ENCODE results near the gene ANO3.

ANO3 gene

DNA sequence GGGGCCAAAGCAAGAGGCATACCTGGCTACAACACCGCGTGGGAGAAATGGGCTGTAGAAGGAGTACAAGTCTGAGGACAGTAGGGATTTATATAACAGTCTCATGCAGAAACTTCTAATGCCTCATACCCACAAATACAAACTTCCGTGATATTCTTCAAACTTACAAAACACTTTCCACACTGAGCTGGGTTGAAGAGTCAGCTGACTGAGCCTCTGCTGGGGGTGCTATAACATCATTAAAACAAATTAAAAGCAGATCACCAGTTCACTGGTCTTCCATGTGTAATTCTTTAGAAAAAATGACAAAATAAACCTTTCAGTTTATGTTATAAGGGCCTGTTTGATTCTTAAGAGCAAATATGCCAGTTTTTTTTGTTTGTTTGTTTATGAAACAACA lies 148.1 kb downstream of the ANO3 start:
- H3K4me3 ChIP-seq (ENCODE audit: low read depth, low read length) = no peak overlapping the region

GRCh38 chr11:26483108-26483507 lies 151.2 kb downstream of the ANO3 start:
- TF ChIP-seq, protein P1, sequence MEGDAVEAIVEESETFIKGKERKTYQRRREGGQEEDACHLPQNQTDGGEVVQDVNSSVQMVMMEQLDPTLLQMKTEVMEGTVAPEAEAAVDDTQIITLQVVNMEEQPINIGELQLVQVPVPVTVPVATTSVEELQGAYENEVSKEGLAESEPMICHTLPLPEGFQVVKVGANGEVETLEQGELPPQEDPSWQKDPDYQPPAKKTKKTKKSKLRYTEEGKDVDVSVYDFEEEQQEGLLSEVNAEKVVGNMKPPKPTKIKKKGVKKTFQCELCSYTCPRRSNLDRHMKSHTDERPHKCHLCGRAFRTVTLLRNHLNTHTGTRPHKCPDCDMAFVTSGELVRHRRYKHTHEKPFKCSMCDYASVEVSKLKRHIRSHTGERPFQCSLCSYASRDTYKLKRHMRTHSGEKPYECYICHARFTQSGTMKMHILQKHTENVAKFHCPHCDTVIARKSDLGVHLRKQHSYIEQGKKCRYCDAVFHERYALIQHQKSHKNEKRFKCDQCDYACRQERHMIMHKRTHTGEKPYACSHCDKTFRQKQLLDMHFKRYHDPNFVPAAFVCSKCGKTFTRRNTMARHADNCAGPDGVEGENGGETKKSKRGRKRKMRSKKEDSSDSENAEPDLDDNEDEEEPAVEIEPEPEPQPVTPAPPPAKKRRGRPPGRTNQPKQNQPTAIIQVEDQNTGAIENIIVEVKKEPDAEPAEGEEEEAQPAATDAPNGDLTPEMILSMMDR (IDR thresholded peaks at IDR 0.05; ENCODE audit: low read depth, low read length) = no peak
- no peak overlapping the region for H3K4me3 ChIP-seq (ENCODE audit: low read depth, low read length)

More for the DNA sequence above, 148.1 kb downstream of the ANO3 start:
- TF ChIP-seq, protein P1 (IDR thresholded peaks at IDR 0.05; ENCODE audit: low read depth, low read length) = no peak

GRCh38 chr11:26490546-26490945 lies 158.6 kb downstream of the ANO3 start:
- no peak overlapping the region for H3K4me3 ChIP-seq (ENCODE audit: low read depth, low read length)
- TF ChIP-seq, protein P1 (IDR thresholded peaks at IDR 0.05; ENCODE audit: low read depth, low read length) = no peak

- H3K4me3 ChIP-seq (ENCODE audit: low read depth, low read length) = no peak overlapping the region
- TF ChIP-seq, protein P1 (IDR thresholded peaks at IDR 0.05; ENCODE audit: low read depth, low read length) = no peak
These were observed 161.7 kb downstream of the ANO3 start for GRCh38 chr11:26493616-26494015.

- TF ChIP-seq, protein P1 (IDR thresholded peaks at IDR 0.05; ENCODE audit: low read depth, low read length) = no peak
These were observed 175.3 kb downstream of the ANO3 start for GRCh38 chr11:26507229-26507628.

GRCh38 chr11:26510164-26510563 lies 178.2 kb downstream of the ANO3 start:
- no peak overlapping the region for H3K4me3 ChIP-seq (ENCODE audit: low read depth, low read length)
- TF ChIP-seq, protein P1 (IDR thresholded peaks at IDR 0.05; ENCODE audit: low read depth, low read length) = no peak

More at GRCh38 chr11:26507229-26507628, 175.3 kb downstream of the ANO3 start:
- no peak overlapping the region for H3K4me3 ChIP-seq (ENCODE audit: low read depth, low read length)

DNA sequence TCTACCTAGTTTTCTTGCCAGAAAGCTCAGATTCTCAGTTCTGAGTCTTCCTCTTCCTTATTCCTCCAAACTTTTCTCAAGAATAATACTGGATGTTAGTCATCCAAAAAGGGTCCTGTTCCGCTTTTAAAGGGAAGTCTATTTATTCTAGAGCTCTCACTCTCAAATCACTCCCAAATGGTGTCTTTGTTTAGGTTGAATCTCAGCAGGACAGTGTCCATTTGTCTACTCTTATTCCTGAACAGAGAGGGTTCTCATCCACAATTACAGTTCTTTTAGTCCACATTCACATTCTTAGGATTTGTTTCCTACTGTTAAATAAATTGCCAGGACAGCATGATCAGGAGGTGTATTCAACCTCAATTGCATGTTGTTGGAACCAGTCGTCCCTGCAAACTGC lies 178.8 kb downstream of the ANO3 start:
- TF ChIP-seq, protein P1 (IDR thresholded peaks at IDR 0.05; ENCODE audit: low read depth, low read length) = no peak
- H3K4me3 ChIP-seq (ENCODE audit: low read depth, low read length) = no peak overlapping the region

All from WI38 (cell line).